WERI-Rb-1 (cell line): ENCODE results near the gene OR2V2.

Source experiments
- DNase-seq: peaks from one replicate; pipeline ENCODE4 v3.0.0-alpha.2; 2020
- H3K27ac ChIP-seq: fragments of 250-450 bp; sonication (Bioruptor Pico); 2 replicates; pipeline ENCODE4 v1.5.1; 2020; ENCODE audit warnings: mild to moderate bottlenecking, moderate library complexity
- H3K27me3 ChIP-seq: fragments of 250-450 bp; sonication (Bioruptor Pico); 2 replicates; pipeline ENCODE4 v1.5.1; 2021; ENCODE audit warnings: mild to moderate bottlenecking, low read depth, moderate library complexity; ENCODE audit not compliant: insufficient read depth, severe bottlenecking
- H3K36me3 ChIP-seq: fragments of 250-450 bp; sonication (Bioruptor Pico); 2 replicates; pipeline ENCODE4 v1.5.1; 2020; ENCODE audit warnings: mild to moderate bottlenecking, moderate library complexity
- H3K4me3 ChIP-seq: 2 replicates; pipeline ENCODE4 v1.5.1; 2011; ENCODE audit warnings: low read depth, mild to moderate bottlenecking, control low read depth, low read length
- H3K9me3 ChIP-seq: fragments of 250-450 bp; sonication (Bioruptor Pico); 2 replicates; pipeline ENCODE4 v1.5.1; 2021; ENCODE audit warnings: mild to moderate bottlenecking, moderate library complexity; ENCODE audit not compliant: severe bottlenecking
- TF ChIP-seq, protein P1 (sequence below): IDR thresholded peaks from 2 replicates; pipeline ENCODE4 v1.5.1; 2011; ENCODE audit warnings: low read depth, mild to moderate bottlenecking, control low read depth, inconsistent platforms, low read length

The OR2V2 gene

DNA sequence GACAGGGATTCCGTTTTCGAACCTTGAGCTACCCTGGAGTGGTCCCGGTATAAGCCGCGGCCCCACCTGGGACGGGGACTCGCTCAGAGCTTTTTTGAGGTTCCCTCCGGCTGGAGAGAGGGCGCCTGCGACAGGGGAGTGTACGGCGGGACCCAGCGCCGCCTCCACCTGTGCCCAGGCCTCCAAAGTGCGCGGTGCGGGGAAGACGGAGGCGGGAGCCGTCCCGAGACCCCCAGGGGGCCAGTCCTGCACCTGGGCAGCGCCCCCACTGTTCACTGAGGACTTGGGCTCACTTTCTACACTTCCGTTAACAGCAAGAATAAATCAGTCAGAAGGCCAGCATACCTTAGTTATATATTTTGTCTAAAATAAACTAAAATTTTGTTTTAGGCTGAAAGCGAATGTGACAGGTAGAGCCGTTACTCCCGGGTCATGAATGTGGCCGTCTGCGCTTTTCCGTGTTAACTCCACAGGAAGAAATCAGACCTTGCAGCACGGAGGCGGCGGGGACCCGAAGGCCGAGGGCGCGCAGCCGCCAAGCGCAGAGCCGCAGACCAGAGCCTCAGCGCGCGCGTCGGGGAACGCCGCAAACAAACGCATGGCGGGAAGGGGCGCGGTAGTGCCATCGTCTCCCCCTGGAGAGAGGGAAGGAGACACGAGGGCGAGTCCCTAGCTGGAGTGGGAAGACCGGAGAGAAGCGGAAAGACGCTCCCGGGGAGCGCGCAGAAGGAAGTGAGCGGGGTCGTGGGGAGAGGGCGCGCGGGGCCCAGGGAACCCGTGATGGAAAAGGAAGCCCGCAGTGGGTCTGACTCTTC lies 43.5 kb downstream of the OR2V2 start:
- peak; percentile 29 for DNase-seq
- Histone ChIP-seq H3K4me3 (peak overlapping the region; percentile 85), H3K9me3 (no peaks in the 10 kb centered on the region), H3K27ac (peak overlapping the region; percentile 32), H3K36me3 (no peaks in the 10 kb centered on the region), H3K27me3 (no peaks in the 10 kb centered on the region)
- TF ChIP-seq, protein P1, sequence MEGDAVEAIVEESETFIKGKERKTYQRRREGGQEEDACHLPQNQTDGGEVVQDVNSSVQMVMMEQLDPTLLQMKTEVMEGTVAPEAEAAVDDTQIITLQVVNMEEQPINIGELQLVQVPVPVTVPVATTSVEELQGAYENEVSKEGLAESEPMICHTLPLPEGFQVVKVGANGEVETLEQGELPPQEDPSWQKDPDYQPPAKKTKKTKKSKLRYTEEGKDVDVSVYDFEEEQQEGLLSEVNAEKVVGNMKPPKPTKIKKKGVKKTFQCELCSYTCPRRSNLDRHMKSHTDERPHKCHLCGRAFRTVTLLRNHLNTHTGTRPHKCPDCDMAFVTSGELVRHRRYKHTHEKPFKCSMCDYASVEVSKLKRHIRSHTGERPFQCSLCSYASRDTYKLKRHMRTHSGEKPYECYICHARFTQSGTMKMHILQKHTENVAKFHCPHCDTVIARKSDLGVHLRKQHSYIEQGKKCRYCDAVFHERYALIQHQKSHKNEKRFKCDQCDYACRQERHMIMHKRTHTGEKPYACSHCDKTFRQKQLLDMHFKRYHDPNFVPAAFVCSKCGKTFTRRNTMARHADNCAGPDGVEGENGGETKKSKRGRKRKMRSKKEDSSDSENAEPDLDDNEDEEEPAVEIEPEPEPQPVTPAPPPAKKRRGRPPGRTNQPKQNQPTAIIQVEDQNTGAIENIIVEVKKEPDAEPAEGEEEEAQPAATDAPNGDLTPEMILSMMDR, result no peak

DNA sequence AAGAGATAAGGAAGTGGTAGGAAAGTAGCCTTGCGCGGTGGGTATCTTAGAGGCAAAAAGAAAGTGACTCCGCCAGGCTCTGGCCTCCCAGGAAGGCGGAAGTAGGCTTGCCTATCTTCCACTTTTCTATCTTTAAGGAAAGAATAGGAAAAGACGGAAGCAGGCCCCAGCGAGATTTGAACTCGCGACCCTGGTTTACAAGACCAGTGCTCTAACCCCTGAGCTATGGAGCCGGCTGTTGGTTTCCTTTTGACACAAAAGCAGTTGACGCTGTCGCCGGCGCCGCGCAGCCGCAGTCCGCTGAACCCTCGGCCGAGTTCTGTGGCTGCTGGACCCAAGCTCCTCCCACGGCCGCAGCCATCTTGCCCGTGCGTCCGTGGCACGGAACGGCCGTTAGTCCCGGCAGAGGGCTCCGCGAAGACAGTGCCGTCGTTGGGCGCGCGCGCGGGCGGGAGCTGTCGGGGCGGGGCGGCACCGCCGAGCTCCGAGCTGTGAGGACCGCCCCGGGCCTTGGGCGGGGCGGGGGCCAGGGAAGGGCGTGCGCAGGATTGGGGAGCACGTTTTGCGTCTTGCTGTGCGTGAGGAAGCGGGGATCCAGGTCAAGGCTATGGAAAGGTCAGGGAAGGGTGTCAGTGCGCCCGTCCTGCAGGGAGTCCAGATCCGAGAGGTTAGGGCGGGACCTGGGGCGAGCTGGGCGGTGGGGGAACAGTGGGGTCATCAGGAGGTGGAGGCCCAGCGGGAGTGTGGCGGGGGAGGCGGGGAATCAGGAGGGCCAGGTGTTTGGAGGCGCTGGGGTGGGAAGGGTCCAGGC lies 44.3 kb downstream of the OR2V2 start:
- TF ChIP-seq, protein P1, result no peak
- peak overlapping the region; percentile 85 for H3K4me3 ChIP-seq
- peak; percentile 85 for DNase-seq
- H3K27me3 ChIP-seq, result no peaks in the 10 kb centered on the region
- H3K27ac ChIP-seq, result peak overlapping the region; percentile 84
- H3K9me3 ChIP-seq, result no peaks in the 10 kb centered on the region
- H3K36me3 ChIP-seq, result no peaks in the 10 kb centered on the region

DNA sequence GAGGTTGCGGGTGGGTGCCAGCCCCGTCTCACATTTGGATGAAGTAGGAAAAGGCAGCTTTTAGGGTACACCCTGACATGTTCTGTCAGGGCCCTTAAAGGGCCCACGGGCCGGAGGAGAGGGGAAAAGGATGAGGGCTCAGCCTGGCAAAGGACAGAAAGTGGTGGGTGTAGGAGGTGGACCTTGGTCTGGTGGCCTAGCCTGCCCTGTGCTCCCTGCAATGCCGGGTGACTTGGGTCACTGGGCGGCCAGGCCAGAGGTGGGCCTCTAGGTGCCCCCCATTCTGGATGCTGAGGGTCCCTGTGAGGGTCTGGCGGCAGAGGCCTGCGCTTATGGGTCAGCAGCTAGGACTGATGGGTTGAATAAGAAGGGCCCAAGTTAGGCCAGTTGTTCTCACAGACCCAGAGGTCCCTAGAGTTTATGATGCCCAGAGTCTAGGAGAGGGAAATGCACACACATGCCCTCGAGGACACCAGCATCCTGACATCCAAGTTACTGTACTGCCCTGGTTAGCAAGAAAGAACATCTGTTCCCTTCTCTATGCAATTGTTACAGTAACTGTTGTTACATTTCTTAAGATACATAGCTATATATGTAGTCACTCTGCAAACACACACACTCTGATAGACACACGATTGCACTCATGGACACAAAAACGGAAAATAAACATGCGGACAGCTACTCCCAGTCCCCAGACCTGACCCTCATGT lies 45.1 kb downstream of the OR2V2 start:
- Histone ChIP-seq H3K36me3 (no peaks in the 10 kb centered on the region), H3K9me3 (no peaks in the 10 kb centered on the region), H3K4me3 (peak overlapping the region; percentile 55), H3K27me3 (no peaks in the 10 kb centered on the region), H3K27ac (peak overlapping the region; percentile 84)
- TF ChIP-seq, protein P1, result no peak
- no peak for DNase-seq

DNA sequence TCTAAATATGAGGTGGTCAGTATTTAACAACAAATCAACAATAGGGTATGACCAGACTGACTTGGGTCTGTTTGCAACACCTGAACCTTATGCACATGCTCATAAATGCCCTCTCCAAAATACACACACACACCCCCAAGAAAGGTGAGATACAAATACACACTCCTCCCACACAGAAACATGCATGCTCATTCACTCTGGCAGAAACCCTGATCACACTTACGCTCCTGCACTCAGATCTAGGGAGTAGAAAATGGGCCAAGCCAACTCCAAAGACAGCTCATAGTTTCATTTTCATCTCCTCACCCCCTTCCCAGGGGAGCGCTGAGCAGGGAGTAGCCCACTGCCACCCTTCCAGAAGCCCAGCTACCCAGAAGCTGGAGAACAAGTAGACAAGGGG lies 46.3 kb downstream of the OR2V2 start:
- H3K4me3 ChIP-seq, result no peak overlapping the region
- H3K36me3 ChIP-seq, result no peaks in the 10 kb centered on the region
- DNase-seq, result no peak
- TF ChIP-seq, protein P1, result no peak
- no peaks in the 10 kb centered on the region for H3K9me3 ChIP-seq
- no peaks in the 10 kb centered on the region for H3K27me3 ChIP-seq
- no peak overlapping the region for H3K27ac ChIP-seq

DNA sequence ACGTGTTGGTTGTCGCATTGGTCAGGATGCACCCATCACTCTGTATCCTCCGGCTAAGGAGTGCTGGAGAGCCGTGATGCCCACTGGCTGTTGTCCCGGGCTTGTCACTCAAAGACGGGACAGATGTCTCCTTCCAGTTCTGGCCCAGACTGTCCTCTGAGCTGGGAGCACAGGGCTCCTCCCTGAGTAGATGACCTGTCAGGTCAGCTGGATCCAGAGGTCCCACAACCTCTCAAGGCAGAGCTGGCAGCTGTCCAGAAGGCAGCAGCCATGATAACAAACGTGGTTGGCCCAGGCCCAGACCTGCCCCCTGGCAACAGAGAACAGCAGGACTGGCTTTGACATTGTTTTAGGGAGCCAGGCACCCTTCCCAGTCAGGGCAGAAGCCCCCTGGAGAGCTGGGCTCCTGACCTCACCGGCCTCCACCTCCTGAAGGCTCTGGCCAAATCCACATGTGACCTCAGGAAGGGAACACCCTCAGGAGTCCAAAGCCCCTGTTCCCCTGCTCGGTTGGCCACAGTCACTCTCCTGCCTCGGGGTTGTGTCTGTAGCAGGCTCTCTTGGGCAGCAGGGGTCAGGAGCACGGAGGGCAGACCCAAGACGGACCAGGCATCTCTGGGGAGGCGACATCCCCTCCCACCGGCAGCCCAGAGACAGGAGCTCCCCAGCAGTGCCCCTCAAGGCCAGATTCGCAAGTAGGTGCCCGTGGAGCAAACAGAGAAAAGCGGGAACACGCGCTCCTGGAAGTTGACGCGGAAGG lies 47.3 kb downstream of the OR2V2 start:
- DNase-seq, result no peak
- Histone ChIP-seq H3K4me3 (no peak overlapping the region), H3K9me3 (no peaks in the 10 kb centered on the region), H3K27me3 (no peaks in the 10 kb centered on the region), H3K27ac (no peak overlapping the region), H3K36me3 (no peaks in the 10 kb centered on the region)
- TF ChIP-seq, protein P1, result no peak
